ENCODE measurements around the gene CSNK1G3.

CSNK1G3 gene

DNA sequence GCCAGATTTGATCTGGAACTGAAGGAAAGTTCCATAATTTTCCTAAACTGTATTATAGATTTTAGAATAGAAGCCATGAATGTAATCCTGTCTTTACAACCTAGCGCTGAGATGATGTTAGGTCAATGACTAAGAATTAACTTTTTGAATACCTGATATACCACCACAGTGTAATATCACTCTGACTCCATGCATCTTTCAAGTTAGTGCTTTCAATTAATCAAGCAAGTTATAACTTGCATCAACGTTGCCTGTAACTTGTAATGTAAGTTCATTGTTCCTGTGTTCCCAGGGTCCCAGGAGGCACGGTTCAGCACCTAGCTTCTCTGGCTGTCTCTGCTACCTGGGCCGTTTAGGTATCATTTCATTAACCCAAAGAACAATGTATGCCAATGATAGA is 139.3 kb downstream of the CSNK1G3 start:
- no peak for DNase-seq

DNA sequence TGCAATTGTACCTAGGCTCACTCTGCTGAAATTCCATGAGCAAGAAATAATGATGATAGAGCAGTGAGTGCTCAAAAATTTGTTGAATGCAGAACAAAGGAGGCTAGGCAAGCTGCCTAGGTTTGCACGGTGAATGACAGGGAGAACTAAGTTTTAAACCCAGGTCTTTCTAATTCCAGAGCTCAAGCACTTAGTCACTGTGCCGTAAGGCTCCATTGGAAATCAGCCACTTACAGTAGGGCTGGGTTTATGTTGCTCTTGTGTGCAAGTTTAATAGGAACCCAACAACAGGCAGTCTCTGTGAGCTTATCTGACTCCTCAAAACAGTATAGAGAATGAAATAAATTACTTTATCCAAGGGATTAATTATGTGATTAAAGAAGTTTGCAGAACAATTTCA is 147.0 kb downstream of the CSNK1G3 start:
- no peak for DNase-seq

DNA sequence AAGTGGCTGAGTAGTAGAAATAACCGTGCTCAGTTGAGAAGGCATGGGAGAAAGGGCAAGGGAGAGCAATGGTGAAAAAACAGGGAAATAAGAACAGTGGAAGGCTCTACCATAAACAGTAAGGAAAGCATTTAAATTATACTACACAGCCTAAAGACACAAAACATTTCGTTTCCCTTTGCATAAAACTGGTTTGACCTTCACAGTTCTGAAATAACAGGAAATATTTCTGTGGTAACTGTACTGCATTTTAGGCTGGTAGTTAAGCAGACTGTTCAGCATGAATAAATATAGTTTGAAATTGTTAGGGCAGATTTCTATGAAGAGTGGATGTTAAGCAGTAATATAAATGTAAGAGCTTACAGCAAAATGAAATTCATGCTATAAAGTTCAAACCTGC is 147.5 kb downstream of the CSNK1G3 start:
- no peak for DNase-seq

DNA sequence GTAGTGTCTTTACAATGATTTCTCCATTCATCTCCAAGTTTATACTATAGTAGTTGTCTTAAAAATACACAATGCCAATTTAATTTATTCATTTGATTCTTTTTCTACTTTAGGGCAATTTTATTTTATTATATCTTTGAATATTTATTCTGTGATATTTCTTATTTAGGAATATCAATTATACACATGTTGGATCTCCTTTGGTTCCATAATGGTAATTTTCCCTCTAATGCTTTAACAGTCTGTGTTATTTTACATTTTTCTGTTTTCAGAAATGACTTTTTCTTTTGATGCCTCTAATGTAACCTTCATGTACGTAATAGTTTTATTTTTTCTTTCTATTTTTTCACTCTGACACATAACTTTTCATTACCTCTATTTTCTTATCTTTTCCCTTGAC is 153.0 kb downstream of the CSNK1G3 start:
- no peak for DNase-seq

DNA sequence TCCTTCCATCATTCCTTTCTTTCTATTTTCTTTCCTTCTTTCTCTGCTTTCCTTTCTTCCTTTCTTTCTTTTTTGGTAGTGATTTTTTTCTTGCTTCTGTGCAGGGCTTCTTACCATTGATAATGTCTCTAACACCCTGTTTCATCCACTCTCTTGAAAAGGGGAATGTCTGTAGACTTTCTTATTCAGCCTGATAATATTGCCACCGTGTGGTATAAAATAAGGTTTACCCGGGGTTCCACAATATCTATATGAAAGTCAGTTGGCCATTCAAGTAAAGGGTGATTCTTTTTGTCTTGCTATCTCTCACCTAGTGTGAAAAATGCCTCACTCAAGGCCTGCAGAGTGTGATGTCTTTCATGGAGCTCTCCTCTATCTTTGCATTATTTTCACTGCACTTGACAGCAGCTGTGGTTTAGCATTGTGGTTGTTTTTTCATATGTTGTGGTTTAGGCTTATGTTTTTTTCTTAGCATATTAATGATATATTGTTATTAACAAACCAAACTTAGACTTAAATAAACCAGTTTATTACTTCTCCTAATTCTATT is 153.9 kb downstream of the CSNK1G3 start:
- no peak for DNase-seq
